RWPE2 (cell line): ENCODE results near the gene MVK.

Experiments
- ATAC-seq: fragments of 200-7000 bp; cut with Tn5 transposase; 3 replicates; pipeline ENCODE4 v1.9.1; 2021; ENCODE audit warnings: low read depth
- DNase-seq: peaks from one replicate; pipeline ENCODE4 v3.0.0-alpha.2; 2020; ENCODE audit warnings: low spot score
- H3K27ac ChIP-seq: fragments of 450-650 bp; 2 replicates; pipeline ENCODE4 v1.5.1; 2017; ENCODE audit warnings: mild to moderate bottlenecking; ENCODE audit not compliant: poor library complexity, severe bottlenecking
- H3K27me3 ChIP-seq: fragments of 250-450 bp; sonication (Bioruptor Pico); 2 replicates; pipeline ENCODE4 v1.5.1; 2021; ENCODE audit warnings: mild to moderate bottlenecking, moderate library complexity; ENCODE audit not compliant: insufficient read depth, poor library complexity, severe bottlenecking
- H3K36me3 ChIP-seq: fragments of 250-450 bp; sonication (Bioruptor Pico); 2 replicates; pipeline ENCODE4 v1.5.1; 2020; ENCODE audit warnings: low read depth, mild to moderate bottlenecking, moderate library complexity
- H3K4me1 ChIP-seq: fragments of 250-450 bp; sonication (Bioruptor Pico); 2 replicates; pipeline ENCODE4 v1.5.1; 2021; ENCODE audit warnings: mild to moderate bottlenecking, moderate library complexity; ENCODE audit not compliant: insufficient read depth, poor library complexity, severe bottlenecking
- H3K4me3 ChIP-seq: fragments of 250-450 bp; sonication (Bioruptor Pico); 2 replicates; pipeline ENCODE4 v1.5.1; 2021; ENCODE audit warnings: mild to moderate bottlenecking, moderate library complexity; ENCODE audit not compliant: severe bottlenecking
- H3K9me3 ChIP-seq: fragments of 250-450 bp; sonication (Bioruptor Pico); 2 replicates; pipeline ENCODE4 v1.5.1; 2021; ENCODE audit warnings: mild to moderate bottlenecking, moderate library complexity; ENCODE audit not compliant: severe bottlenecking
- CTCF ChIP-seq: fragments of 450-650 bp; IDR thresholded peaks from one replicate; pipeline ENCODE4 v1.5.1; 2017; ENCODE audit warnings: mild to moderate bottlenecking, moderate library complexity; ENCODE audit not compliant: poor library complexity, severe bottlenecking

MVK gene

GRCh38 chr12:109611223-109611622 is 37.6 kb downstream of the MVK start:
- TF ChIP-seq CTCF, result no peak
- Histone ChIP-seq H3K36me3 (no peaks in the 10 kb centered on the region), H3K27ac (no peak overlapping the region), H3K4me1 (no peaks in the 10 kb centered on the region), H3K4me3 (no peak overlapping the region), H3K9me3 (no peaks in the 10 kb centered on the region), H3K27me3 (peaks cover 24% of the 10 kb centered on the region)
- ATAC-seq (no peak), DNase-seq (no peak)

GRCh38 chr12:109612003-109612402 is 38.4 kb downstream of the MVK start:
- no peak for TF ChIP-seq CTCF
- no peak for DNase-seq
- no peaks in the 10 kb centered on the region for H3K36me3 ChIP-seq

DNA sequence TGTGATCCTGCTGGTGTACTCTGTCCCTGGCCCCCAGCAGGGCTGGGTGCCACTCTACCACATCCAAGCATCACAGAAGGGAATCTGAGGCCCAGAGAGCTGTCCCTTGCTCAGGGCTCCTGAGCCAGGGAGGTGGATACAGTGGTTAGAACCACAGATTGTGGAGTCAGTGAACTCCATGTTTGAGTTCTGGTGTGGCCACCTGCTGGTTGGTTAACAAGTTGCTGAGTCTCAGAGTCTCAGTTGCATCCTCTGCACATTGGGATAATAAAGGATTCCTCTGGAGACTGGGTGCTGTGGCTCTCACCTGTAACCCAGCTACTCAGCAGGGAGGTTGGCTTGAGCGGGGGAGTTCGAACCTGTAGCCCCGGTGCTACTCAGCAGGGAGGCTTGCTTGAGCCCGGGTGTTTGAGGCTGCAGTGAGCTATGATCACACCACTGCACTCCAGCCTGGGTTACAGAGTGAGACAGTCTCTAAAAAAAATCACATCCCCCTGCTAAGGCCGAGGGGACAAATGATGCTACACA is 39.4 kb downstream of the MVK start:
- Histone ChIP-seq H3K36me3 (no peaks in the 10 kb centered on the region), H3K4me3 (no peak overlapping the region), H3K27ac (no peak overlapping the region), H3K27me3 (peaks cover 33% of the 10 kb centered on the region), H3K9me3 (no peaks in the 10 kb centered on the region), H3K4me1 (no peaks in the 10 kb centered on the region)
- ATAC-seq (peak; percentile 55; the same call in 2 of the 3 replicates), DNase-seq (no peak)
- TF ChIP-seq CTCF, result peak; percentile 22

More at GRCh38 chr12:109612003-109612402, 38.4 kb downstream of the MVK start:
- no peaks in the 10 kb centered on the region for H3K4me1 ChIP-seq
- no peak for ATAC-seq
- H3K27me3 ChIP-seq, result peaks cover 29% of the 10 kb centered on the region
- no peaks in the 10 kb centered on the region for H3K9me3 ChIP-seq
- H3K27ac ChIP-seq, result no peak overlapping the region
- no peak overlapping the region for H3K4me3 ChIP-seq

GRCh38 chr12:109613649-109614455 is 40.3 kb downstream of the MVK start:
- DNase-seq (no peak), ATAC-seq (no peak)
- Histone ChIP-seq H3K27ac (no peak overlapping the region), H3K4me3 (no peak overlapping the region), H3K36me3 (no peaks in the 10 kb centered on the region), H3K4me1 (no peaks in the 10 kb centered on the region), H3K9me3 (no peaks in the 10 kb centered on the region), H3K27me3 (peaks cover 33% of the 10 kb centered on the region)
- TF ChIP-seq CTCF, result no peak
